Measurements from ENCODE around the gene USP7.

Gene USP7

DNA sequence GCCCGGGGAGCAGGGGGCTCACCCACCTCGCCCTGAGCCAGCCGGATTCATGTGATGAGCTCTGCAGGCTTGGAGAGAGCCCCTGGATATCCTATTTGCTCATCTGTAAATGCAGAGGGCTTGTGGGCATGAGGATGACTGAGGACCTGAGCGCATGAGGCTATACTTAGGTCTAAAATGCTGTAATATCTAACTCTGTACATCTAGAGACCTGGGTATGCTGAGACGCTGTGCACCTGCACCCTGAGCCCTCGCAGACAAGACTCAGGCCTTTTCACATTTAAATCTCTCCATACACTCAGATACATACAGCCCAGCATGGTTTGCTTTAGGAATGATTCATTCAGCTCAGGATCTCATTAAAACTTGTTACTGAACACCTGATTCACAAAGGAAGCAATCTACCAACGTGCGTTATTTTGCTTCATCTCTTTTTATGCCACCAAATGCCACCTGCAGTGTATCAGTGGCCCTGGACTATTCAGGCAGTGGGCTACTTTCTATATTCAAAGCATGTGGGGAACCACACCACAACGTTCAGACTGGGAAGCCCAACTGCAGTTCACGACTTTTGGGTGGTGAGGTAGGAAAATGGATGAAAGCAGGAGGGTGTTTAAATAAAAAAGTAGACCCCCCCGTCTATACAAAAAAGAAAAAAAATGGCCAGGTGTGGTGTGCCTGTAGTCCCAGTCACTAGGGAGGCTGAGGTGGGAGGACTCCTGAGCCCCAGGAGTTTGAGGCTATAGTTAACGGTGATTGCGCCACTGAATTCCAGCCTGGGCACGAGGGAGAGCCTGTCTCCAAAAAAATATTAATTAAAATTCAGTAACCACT is 12.0 kb downstream of the USP7 start:
- no peak for DNase-seq

DNA sequence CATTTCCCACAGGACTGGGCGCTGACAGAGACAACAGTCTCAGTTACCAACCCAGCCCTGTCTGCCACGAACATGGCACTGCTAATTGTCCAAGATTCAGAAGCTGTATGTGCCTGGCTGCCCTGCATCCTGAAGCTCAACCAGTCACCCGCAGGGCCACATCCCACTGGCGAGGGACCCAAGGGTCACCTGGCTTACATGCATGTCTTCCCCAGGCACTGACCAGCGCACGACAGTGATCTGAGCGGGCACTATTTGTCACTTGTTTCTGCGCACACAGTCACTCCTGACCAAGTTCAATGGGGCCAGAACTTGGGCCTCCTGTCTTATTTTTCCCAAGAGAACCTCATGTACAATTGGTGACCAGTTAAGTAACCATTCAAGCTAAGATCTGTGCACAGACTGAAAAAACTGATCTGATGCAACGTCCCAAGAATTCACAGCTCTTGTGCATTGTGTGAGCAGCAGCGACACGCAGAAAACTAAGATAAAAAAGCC is 13.1 kb downstream of the USP7 start:
- no peak for DNase-seq

DNA sequence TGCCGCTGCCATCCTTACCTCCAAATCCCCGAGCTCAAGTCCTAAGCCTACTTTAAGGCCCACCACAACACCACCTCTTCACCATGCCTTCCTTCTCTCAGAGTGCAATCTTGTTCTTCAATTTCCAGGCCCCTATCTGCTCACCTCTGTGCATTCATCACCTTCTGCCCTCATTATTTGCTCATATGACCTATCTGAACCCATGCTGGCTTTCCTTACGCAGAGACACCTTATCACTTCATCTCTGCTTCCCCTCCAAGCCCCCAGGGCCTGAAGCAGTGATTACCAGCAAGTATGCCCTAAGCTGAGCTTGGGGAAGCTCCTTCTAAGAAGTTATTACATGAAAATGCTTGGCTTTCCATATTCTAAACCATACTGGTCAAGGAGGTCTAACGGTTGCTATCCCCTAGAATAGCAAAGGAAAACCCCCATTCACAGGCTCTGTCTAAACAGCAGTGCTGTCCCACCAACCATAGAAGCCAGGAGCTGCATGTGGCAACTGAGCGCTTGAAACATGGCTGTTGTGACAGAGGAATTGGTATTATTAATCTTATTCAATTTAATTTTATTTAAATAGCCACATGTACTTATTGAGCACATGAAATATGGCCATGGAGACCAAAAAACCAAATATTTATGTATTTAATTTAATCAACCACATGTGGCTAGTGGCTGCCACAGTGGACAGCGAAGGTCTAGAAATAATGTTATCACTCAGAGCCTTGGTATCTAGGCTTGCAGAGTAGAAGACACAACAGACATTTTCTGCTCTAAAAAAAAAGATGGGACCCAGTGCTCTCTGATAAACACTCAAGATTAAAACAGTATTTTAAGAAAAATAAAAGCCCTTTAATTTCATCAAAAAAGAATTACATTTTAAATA is 13.9 kb downstream of the USP7 start:
- DNase-seq: peak; percentile 19

DNA sequence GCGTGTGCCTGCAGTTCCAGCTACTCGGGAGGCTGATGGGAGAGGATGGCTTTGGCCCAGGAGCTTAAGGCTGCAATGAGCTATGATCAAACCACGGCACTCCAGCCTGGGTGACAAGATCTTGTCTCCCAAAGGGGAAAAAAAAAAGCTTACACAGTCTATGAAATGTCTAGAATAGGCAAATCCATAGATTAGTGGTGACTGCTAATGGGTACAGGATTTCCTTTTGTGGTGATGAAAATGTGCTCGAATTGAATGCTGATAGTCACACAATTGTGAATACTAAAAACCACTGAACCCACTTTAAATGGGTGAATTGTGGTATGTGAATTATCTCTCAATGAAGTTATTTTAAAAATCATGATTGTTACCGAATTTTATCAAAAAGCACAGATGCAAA is 14.9 kb downstream of the USP7 start:
- peak; percentile 55 for DNase-seq

DNA sequence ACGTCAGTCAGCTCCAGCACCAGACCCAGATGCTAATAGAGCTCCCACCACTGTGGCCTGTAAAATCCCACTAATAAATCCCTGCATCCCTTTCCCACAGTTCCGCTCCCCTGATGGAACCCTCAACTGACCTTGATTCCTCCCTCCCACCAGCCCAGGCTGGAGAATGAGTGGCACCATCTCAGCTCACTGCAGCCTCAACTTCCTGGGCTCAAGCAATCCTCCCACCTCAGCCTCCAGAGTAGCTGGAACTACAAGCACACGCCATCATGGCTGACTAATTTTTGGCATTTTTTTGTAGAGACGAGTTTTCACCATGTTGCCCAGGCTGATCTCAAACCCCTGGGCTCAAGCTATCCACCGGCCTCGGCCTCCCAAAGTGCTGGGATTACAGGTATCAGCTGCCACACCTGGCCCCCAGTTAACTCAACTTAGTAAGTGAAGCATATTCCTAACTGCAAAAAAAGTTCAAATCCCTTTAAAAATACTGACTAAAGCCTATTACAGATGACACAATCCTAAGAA is 15.6 kb downstream of the USP7 start:
- no peak for DNase-seq

DNA sequence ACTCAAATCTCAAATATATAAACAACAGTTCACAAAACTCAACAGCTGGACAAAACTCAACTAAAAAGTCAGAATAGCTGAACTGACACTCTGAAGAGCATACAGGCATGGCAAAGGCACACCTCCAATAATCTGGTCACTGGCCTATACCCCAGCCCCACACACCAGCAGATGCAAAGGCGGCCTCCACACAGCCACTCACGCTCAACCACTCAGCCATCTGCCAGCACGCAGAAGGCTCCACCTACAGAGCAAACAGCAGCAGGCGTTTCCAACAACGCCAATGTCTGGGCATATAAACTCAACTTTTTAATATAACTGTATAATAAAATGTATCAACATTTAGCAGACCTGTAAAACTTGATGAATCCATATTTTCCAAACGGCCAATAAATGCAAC is 17.2 kb downstream of the USP7 start:
- no peak for DNase-seq

DNA sequence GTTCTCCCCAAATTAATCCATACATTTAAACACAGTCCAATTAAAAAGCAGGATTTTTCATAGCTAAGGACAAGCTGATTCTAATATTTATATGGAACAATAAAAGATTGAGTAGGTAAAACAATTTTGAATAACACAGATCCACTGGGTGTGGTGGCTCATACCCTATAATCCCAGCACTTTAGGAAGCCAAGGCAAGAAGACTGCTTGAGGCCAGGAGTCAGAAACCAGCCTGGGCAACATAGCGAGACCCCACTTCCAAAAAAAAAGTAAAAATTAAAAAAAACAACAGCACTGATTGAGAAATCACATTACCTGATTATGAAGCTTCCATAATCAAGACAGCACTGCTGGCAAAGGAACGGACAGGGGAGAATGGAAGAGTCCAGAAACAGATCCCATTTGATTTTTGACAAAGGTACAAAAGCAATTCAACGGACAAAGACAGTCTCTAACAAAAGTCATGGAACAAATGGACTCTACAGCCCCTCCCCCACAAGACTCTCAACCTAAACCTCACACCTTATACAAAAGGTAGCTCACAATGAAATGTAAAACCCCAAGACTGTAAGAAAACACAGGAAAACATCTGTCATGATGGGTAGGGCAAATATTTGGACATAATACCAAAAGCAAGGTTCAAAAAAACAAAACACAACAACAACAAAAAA is 17.9 kb downstream of the USP7 start:
- DNase-seq: no peak

DNA sequence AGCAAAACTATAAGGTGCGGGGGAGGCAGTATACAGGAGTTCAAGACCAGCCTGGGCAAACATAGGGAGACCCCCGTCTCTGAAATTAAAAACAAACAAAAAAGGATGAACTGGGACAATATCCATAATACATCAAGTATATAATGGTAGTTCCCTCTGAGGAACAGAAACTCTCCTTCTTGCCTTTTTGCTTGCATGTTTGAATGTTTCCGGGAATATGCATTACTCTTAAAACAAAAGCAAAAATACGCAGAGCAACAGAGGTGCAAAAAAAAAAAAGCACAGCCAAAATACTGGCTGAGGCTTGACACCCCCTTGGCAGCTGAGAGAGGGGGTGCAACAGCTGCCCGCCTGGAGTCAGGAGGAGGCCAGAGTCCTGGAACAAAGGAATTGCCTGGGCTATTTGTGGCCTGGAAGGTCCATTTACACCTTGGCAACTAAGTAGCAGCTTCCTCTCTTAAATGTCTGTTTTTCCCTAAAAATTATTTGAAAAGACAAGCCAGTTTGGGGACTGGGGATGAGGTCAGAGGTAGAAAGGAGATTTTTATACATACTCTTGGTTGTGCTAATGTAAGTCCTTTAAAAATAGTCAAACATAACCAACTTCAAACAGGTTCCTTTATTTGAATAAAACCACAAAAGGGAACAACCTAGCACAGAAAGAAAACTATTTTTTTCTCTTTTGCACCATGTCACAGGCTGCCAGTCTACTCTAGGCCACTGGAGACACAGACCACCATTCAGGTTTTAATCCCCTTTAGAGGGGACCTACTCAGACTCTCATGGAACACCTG is 19.5 kb downstream of the USP7 start:
- peak; percentile 77 for DNase-seq

DNA sequence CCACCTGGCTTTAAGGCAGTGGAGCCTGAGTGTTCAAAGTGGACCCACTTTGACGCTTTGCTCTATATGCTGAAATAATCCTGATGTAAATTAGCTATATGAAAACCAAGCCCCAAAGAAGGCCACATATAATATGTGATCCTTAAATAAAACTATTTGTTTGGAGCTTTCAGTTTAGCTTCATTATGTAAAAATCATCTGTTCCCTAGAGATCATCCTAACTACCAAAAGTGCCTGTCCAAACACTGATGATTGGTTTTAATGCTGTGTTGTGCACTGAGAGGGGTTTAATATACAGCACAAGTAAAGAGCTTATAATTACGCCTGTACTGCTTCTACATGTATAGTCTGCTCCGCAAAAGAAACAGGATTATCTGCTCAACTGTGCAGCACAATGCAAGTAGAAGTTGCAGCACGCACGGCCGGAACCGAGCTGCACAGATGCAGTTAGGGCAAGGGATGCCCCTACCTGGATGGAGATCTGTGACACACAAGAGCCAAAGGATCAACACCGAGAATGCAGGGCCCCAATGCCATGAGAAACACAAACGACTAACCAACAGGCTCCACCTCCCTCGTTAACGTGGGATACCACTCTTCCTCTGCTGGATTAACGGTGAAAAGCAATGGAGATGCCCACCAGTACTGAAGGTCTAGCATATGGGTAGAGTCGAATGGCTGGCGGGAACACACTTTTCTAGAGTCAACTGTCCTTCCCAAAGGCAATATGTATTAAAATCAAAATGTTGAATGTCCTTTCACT is 20.5 kb downstream of the USP7 start:
- DNase-seq: no peak

DNA sequence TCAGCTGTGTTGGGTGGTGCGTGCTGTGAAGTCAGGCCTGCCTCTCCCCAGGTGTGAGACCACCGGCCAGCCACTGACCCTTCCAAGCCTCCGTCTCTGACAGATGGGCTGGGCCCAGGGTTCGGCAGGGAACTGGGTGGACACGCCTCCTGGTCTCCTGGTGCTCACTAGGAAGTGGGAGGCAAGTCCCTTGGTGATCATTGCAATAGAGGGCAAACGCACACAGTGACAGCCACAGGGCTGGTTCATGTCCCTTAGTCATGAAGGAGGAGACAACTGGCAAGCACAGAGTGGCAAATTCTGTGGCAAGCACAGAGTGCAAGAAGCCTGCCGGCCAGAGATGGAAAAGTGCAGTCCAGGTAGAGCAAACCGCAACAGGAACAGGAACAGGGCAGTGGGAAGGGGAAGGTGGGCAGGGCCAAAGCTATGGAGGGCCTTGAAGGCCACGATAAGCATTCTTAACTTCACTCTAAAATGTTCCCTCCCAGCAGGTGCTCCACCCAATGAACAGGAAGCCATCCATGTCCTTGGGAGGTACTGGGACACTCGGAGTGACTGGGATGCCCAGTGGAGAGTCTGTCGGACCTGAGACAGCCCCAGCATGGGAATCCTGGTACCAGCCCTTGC is 21.9 kb downstream of the USP7 start:
- DNase-seq: no peak

DNA sequence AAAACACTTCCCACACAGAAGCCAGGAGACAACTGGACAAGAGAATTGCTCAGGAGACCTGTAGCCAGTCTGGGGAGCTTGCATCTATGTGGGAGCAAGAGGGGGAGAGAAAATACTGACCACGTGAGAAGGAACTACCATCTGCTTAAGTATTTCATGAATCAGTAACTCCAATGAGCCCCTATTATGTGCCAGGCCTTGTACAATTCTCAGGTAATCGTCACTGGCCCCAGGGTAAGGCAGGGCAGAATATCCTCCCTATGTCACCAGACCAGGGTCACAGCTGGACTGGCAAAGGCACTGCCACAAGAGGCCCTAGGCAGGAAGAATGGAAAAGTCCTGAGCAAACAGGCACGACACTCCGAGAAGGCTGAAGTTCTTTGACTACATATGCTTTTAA is 25.9 kb downstream of the USP7 start:
- DNase-seq: no peak

DNA sequence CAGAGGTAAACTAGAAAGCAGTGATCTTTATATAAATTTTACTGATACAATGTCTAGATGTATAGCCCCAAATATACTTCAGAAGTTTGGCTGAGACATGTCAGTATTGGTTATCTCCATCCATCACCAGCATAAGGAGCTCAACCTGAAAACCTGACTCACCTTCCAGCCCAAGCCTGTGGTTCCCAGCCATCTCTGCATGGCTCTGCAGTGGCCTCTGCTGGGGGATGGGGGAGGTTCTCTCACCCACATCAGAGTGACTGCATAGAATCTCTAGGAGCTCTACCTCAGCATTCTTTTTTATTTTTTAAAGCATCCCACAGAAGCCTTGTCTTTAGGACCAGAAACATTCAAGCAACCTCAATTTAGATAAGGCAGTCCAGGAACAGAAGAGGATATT is 27.3 kb downstream of the USP7 start:
- DNase-seq: peak; percentile 21

DNA sequence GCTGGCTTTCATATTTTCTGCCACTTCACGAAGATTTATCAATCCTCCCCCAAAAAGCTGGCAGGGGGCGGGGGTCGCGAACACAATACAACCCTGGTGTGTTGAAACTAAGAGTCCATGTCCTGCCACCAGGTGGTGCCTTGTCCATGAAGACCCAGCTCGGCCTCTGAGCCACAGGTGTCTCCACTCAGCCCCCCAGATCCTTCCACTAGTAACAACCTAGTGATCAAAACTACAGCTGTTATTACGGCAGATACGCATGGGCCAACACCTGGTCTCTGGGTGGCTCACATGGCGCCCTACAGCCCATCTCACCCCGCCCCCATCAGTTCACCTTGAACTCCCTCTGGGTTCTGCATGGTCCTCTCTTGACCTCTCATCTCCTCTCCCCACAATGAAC is 27.7 kb downstream of the USP7 start:
- no peak for DNase-seq

DNA sequence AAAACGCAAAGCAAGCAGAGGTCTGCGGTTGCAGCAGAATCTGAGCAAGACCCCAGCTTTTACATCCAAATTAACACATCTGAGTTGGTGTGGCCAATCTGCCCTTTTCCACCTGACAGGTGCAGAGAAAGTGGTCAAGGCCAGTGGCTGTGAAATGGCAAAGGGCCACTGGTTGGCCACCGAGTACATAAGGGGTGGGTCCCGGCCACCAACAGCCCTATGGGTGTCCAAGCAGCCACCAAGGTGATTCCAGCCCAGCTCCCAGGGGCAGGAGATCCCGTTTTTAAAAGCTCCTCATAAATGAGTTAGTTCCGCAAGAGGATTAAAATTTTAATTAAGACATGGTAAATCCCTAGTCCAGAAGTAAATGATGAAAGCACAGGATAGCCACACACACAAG is 29.1 kb downstream of the USP7 start:
- DNase-seq: no peak

DNA sequence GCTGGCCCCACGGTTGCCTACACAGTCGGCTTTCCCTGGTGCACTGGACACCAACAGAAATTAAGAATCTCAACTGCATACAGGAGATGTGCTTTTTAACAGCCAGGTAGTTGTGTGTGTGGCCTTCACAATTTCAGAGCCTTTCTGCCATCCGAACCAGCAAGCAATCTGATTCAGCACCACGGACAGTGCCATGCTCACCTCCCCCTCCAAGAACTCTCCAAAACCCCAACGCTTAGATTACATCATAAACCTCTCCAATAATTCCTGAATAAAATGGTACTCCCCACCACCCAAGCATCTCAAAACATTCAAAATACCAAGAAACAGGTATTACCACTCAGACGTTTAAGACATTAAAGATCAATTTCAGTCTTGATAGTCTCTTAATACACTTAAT is 31.8 kb downstream of the USP7 start:
- peak; percentile 23 for DNase-seq

DNA sequence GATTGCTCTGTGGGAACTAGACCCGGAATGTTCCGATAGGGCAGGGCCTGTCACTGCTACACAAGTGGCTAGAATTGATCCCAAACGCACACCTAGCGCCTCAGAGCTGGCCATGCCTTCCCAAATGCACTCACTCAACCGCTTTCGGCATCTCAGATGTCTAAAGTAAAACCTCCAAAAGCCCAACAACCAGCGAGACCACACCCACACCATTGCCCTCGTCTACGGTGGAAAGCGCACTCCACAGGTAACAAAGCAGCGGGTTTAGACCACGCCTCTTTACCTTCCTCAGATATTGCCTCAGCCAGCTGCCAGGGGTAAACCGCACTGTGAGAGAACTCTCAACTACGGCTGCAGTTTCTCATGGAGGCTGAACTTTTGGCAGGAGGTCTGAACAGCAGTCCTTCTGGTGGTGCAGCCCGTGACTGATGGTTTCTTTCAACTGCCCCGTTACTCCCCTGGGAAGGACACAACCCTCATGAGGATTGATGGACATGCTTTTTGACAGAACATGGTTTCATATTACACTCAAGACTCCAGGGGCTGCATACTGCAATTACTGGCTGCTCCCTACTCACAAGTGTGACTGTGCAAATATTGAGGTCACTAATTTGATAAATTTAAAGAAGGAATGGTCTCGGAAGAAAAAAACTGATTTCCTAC is 34.5 kb downstream of the USP7 start:
- no peak for DNase-seq

DNA sequence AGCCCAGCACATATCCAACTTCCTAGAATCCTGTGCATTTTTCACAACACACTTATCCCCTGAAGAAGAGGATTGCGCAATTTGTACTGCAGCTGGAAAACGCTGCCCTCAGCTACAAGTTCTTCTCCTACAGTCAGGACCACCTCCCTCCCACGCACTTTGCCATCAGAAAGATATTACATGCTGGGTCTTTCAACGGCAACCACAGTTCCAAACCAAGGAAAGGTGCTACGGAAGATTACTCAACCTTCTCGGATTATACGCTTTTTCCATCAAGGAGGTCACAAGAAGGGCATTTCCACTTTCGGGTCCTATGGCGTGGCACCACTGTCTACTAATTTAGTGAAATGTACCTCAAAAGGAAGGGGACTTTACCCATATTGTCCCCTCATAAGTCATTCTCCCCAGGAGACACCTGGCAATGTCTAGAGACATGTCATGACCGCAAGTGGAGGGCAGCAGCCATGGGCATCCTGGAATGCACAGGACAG is 35.2 kb downstream of the USP7 start:
- DNase-seq: peak; percentile 80

DNA sequence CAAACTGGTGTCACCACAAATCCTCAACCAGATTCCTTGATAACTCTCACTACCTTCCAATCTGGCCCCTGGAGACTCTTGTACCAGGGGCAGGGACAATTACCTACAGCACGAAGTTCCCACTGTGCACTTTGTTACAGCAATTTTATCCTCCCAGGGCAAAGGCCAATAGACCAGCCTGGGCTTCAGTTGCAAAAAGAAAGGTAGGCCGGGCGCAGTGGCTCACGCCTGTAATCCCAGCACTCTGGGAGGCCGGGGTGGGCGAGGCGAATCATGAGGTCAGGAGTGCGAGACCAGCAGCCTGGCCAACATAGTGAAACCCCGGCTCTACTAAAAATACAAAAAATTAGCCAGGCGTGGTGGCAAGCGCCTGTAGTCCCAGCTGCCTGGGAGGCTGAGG is 36.9 kb downstream of the USP7 start:
- no peak for DNase-seq

DNA sequence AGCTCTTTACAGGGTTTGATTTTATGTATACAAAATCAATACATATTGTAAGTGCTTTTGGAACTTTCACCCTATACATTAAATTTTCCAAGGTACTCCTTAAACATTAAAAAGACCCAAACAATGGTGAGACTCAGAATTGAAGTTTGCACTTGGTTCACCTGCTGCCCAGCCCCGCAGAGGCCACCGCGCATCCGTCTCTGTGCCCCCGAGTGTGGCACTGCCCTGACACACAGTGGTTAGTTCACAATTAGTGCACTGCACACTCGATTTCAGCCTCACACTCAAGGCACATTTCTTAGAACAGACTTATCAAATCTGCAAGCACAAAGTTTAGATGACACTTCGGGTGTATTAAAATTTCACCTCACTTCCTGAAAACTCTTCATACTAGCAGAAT is 38.3 kb downstream of the USP7 start:
- no peak for DNase-seq

DNA sequence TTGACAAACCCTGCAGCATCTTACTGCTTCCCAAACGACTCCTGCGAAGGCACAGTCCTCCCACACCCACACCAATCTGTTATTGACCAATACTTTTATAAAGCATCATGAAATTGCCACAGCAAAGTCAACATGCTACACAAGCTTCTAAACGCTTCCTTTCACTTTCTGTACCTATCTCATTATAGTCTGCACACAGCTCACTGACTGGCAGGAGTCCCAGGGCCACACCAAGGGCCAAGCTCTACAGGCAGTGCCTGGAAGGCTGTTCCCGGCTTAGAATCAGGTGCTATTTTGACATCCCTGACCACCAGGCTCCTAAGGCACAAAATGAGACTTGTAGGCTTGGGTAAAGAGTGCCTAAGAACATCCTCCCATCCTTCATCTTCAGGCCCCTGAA is 39.5 kb downstream of the USP7 start:
- DNase-seq: no peak
